ENCODE measurements around the gene PYCR2.

The PYCR2 gene

GRCh38 chr1:225873281-225873850, 50.7 kb downstream of the PYCR2 start:
- DNase-seq, result no peak

GRCh38 chr1:225872075-225872430, 52.0 kb downstream of the PYCR2 start:
- DNase-seq, result no peak

GRCh38 chr1:225871359-225872074, 52.5 kb downstream of the PYCR2 start:
- DNase-seq, result peak; percentile 94

GRCh38 chr1:225870911-225871310, 53.1 kb downstream of the PYCR2 start:
- peak; percentile 76 for DNase-seq
